Measurements from ENCODE around the gene IRAK3. TPM values are rescaled to one million over a fixed set of nuclear protein-coding genes. Genes with fewer than 3 reads are reported as not detected.

The IRAK3 gene
- polyA plus RNA-seq, 1 donor from 2014 or later, result 0.31 TPM

- H3F3A ChIP-seq (ENCODE audit: insufficient read depth, low read length, poor library complexity, severe bottlenecking), result no peaks in the 10 kb centered on the region
- H3K27me3 ChIP-seq (ENCODE audit: insufficient read depth, low read depth, low read length), result no peaks in the 10 kb centered on the region
- H3K9me3 ChIP-seq (ENCODE audit: low read length), result no peaks in the 10 kb centered on the region
- no peaks in the 10 kb centered on the region for H3K36me3 ChIP-seq (ENCODE audit: insufficient read depth, low read length)
- no peak overlapping the region for H2AFZ ChIP-seq (ENCODE audit: low read depth, low read length)
- H3K9me2 ChIP-seq (ENCODE audit: insufficient read depth, low read length), result no peaks in the 10 kb centered on the region
- TF ChIP-seq CTCF (IDR thresholded peaks at IDR 0.05; ENCODE audit: poor library complexity, severe bottlenecking) (peak; percentile 70), MXI1 (conservative IDR thresholded peaks at IDR 0.05; ENCODE audit: poor library complexity, severe bottlenecking) (no peak), SMC3 (conservative IDR thresholded peaks at IDR 0.05; ENCODE audit: poor library complexity) (peak; percentile 71), POLR2AphosphoS5 (IDR thresholded peaks at IDR 0.05) (no peak), EP300 (conservative IDR thresholded peaks at IDR 0.05; ENCODE audit: poor library complexity, severe bottlenecking) (no peak), EZH2 (IDR thresholded peaks at IDR 0.05; ENCODE audit: borderline replicate concordance, insufficient read depth, low read length, poor library complexity, severe bottlenecking) (no peak), TAF1 (IDR thresholded peaks at IDR 0.05; ENCODE audit: low read depth) (no peak), RAD21 (conservative IDR thresholded peaks at IDR 0.05) (peak; percentile 70), REST (IDR thresholded peaks at IDR 0.05; ENCODE audit: borderline replicate concordance) (no peak)
- H3K4me2 ChIP-seq (ENCODE audit: low read length), result no peak overlapping the region
- no peak overlapping the region for H3K9ac ChIP-seq (ENCODE audit: low read length)
- H3K4me3 ChIP-seq (ENCODE audit: low read length), result no peak overlapping the region
- H3K79me2 ChIP-seq (replicated peaks; ENCODE audit: insufficient read depth, low read length), result no peaks in the 10 kb centered on the region
- no peaks in the 10 kb centered on the region for H4K20me1 ChIP-seq (ENCODE audit: insufficient read depth)
- H3K27ac ChIP-seq (ENCODE audit: low read length), result no peak overlapping the region
Measured at GRCh38 chr12:66269757-66270383, 80.9 kb downstream of the IRAK3 start.

GRCh38 chr12:66270613-66271012 lies 81.6 kb downstream of the IRAK3 start:
- H4K20me1 ChIP-seq (ENCODE audit: insufficient read depth), result no peaks in the 10 kb centered on the region
- no peaks in the 10 kb centered on the region for H3K79me2 ChIP-seq (replicated peaks; ENCODE audit: insufficient read depth, low read length)
- no peaks in the 10 kb centered on the region for H3F3A ChIP-seq (ENCODE audit: insufficient read depth, low read length, poor library complexity, severe bottlenecking)
- TF ChIP-seq RAD21 (conservative IDR thresholded peaks at IDR 0.05) (no peak), EZH2 (IDR thresholded peaks at IDR 0.05; ENCODE audit: borderline replicate concordance, insufficient read depth, low read length, poor library complexity, severe bottlenecking) (no peak), EP300 (conservative IDR thresholded peaks at IDR 0.05; ENCODE audit: poor library complexity, severe bottlenecking) (no peak), CTCF (IDR thresholded peaks at IDR 0.05; ENCODE audit: poor library complexity, severe bottlenecking) (no peak), MXI1 (conservative IDR thresholded peaks at IDR 0.05; ENCODE audit: poor library complexity, severe bottlenecking) (no peak)
- no peak overlapping the region for H3K27ac ChIP-seq (ENCODE audit: low read length)
- no peak overlapping the region for H2AFZ ChIP-seq (ENCODE audit: low read depth, low read length)
- H3K4me2 ChIP-seq (ENCODE audit: low read length), result no peak overlapping the region
- H3K9me3 ChIP-seq (ENCODE audit: low read length), result no peaks in the 10 kb centered on the region
- H3K9ac ChIP-seq (ENCODE audit: low read length), result no peak overlapping the region
- no peaks in the 10 kb centered on the region for H3K36me3 ChIP-seq (ENCODE audit: insufficient read depth, low read length)
- H3K4me3 ChIP-seq (ENCODE audit: low read length), result no peak overlapping the region
- H3K9me2 ChIP-seq (ENCODE audit: insufficient read depth, low read length), result no peaks in the 10 kb centered on the region
- H3K27me3 ChIP-seq (ENCODE audit: insufficient read depth, low read depth, low read length), result no peaks in the 10 kb centered on the region
